HG03045 (cell line): Measurements from ENCODE around the gene ACADSB.
A peak's percentile ranks its signal among the peaks of the same experiment; 100 is the strongest.

Experiments
- ATAC-seq: cut with Tn5 transposase; IDR thresholded peaks from one replicate; pipeline ENCODE4 v1.9.1; 2021; ENCODE audit warnings: mild to moderate bottlenecking, moderate library complexity; ENCODE audit not compliant: unreplicated experiment

The ACADSB gene

GRCh38 chr10:123008355-123009104, at the start of gene ACADSB, which contains the start of gene IKZF5:
Gene ACADSB (plus strand): TSS chr10:123009006. CDS start chr10:123009030, 24 bp downstream.
Gene IKZF5 (minus strand): TSS chr10:123008795. CDS start chr10:122998625, 10,170 bp downstream.
- ATAC-seq, result peak; percentile 87

GRCh38 chr10:122962405-122962804, 46.4 kb upstream of the ACADSB start:
- no peak for ATAC-seq

- no peak for ATAC-seq
Measured at GRCh38 chr10:122966879-122967278, 41.9 kb upstream of the ACADSB start.

- ATAC-seq, result no peak
Measured at GRCh38 chr10:122968698-122969097, 40.1 kb upstream of the ACADSB start.

- no peak for ATAC-seq
Measured at GRCh38 chr10:122974023-122974422, 34.8 kb upstream of the ACADSB start.

GRCh38 chr10:122974543-122975064, 34.2 kb upstream of the ACADSB start:
- ATAC-seq, result no peak

GRCh38 chr10:122980209-122981065, 28.4 kb upstream of the ACADSB start, which contains the start of gene PSTK:
Gene PSTK (plus strand): TSS chr10:122980401. CDS start chr10:122980480, 79 bp downstream.
- peak; percentile 97 for ATAC-seq

GRCh38 chr10:122981066-122981464, 27.7 kb upstream of the ACADSB start:
- no peak for ATAC-seq

- ATAC-seq, result no peak
Measured at GRCh38 chr10:122983898-122984297, 24.9 kb upstream of the ACADSB start.

- ATAC-seq, result no peak
Measured at GRCh38 chr10:122984708-122985107, 24.1 kb upstream of the ACADSB start.

- ATAC-seq, result no peak
Measured at GRCh38 chr10:122986335-122986734, 22.5 kb upstream of the ACADSB start.

GRCh38 chr10:122988501-122988900, 20.3 kb upstream of the ACADSB start:
- ATAC-seq, result no peak

GRCh38 chr10:122990278-122990677, 18.5 kb upstream of the ACADSB start:
- ATAC-seq, result no peak

GRCh38 chr10:122992031-122992585, 16.7 kb upstream of the ACADSB start:
- no peak for ATAC-seq

GRCh38 chr10:122993797-122994336, 14.9 kb upstream of the ACADSB start:
- ATAC-seq, result no peak

- no peak for ATAC-seq
Measured at GRCh38 chr10:122995936-122996335, 12.9 kb upstream of the ACADSB start.

- no peak for ATAC-seq
Measured at GRCh38 chr10:122997864-122998263, 10.9 kb upstream of the ACADSB start.

- ATAC-seq, result no peak
Measured at GRCh38 chr10:122998360-122998917, 10.4 kb upstream of the ACADSB start.

- no peak for ATAC-seq
Measured at GRCh38 chr10:122998934-122999333, 9.9 kb upstream of the ACADSB start.

GRCh38 chr10:122999347-122999746, 9.5 kb upstream of the ACADSB start:
- no peak for ATAC-seq

- no peak for ATAC-seq
Measured at GRCh38 chr10:123000155-123000554, 8.7 kb upstream of the ACADSB start.
